ENCODE measurements around the gene MRPL54. TPM values are rescaled to one million over a fixed set of nuclear protein-coding genes. Genes with fewer than 3 reads are reported as not detected.

MRPL54 gene
- polyA plus RNA-seq, 1 donor from 2014 or later: 74.7 TPM

GRCh38 chr19:3721131-3721886 lies 41.2 kb upstream of the MRPL54 start:
- Histone ChIP-seq H3F3A (ENCODE audit: insufficient read depth, low read length, poor library complexity, severe bottlenecking) (no peaks in the 10 kb centered on the region), H3K9me2 (ENCODE audit: insufficient read depth, low read length) (no peaks in the 10 kb centered on the region), H3K36me3 (ENCODE audit: insufficient read depth, low read length) (no peaks in the 10 kb centered on the region), H3K27ac (ENCODE audit: low read length) (no peak overlapping the region), H3K4me3 (ENCODE audit: low read length) (peak overlapping the region; percentile 43), H3K27me3 (ENCODE audit: insufficient read depth, low read depth, low read length) (peaks cover 14% of the 10 kb centered on the region), H3K79me2 (replicated peaks; ENCODE audit: insufficient read depth, low read length) (no peaks in the 10 kb centered on the region), H4K20me1 (ENCODE audit: insufficient read depth) (no peaks in the 10 kb centered on the region), H2AFZ (ENCODE audit: low read depth, low read length) (no peak overlapping the region), H3K9me3 (ENCODE audit: low read length) (no peaks in the 10 kb centered on the region), H3K4me2 (ENCODE audit: low read length) (no peak overlapping the region), H3K9ac (ENCODE audit: low read length) (no peak overlapping the region)
- no peak for TF ChIP-seq POLR2AphosphoS5 (IDR thresholded peaks at IDR 0.05)
- TF ChIP-seq CTCF (IDR thresholded peaks at IDR 0.05; ENCODE audit: poor library complexity, severe bottlenecking): no peak
- TF ChIP-seq RAD21 (conservative IDR thresholded peaks at IDR 0.05): no peak
- no peak for TF ChIP-seq TAF1 (IDR thresholded peaks at IDR 0.05; ENCODE audit: low read depth)
- TF ChIP-seq REST (IDR thresholded peaks at IDR 0.05; ENCODE audit: borderline replicate concordance): no peak
- no peak for TF ChIP-seq MXI1 (conservative IDR thresholded peaks at IDR 0.05; ENCODE audit: poor library complexity, severe bottlenecking)
- TF ChIP-seq EZH2 (IDR thresholded peaks at IDR 0.05; ENCODE audit: borderline replicate concordance, insufficient read depth, low read length, poor library complexity, severe bottlenecking): no peak
- no peak for TF ChIP-seq EP300 (conservative IDR thresholded peaks at IDR 0.05; ENCODE audit: poor library complexity, severe bottlenecking)
- no peak for TF ChIP-seq SMC3 (conservative IDR thresholded peaks at IDR 0.05; ENCODE audit: poor library complexity)

GRCh38 chr19:3721887-3722442 lies 40.5 kb upstream of the MRPL54 start:
- Histone ChIP-seq H3K9me2 (ENCODE audit: insufficient read depth, low read length) (no peaks in the 10 kb centered on the region), H3K4me3 (ENCODE audit: low read length) (peak overlapping the region; percentile 43), H3K27ac (ENCODE audit: low read length) (no peak overlapping the region), H3K36me3 (ENCODE audit: insufficient read depth, low read length) (no peaks in the 10 kb centered on the region), H2AFZ (ENCODE audit: low read depth, low read length) (no peak overlapping the region), H3K79me2 (replicated peaks; ENCODE audit: insufficient read depth, low read length) (no peaks in the 10 kb centered on the region), H3K9me3 (ENCODE audit: low read length) (no peaks in the 10 kb centered on the region), H3F3A (ENCODE audit: insufficient read depth, low read length, poor library complexity, severe bottlenecking) (no peaks in the 10 kb centered on the region), H4K20me1 (ENCODE audit: insufficient read depth) (no peaks in the 10 kb centered on the region), H3K4me2 (ENCODE audit: low read length) (no peak overlapping the region), H3K27me3 (ENCODE audit: insufficient read depth, low read depth, low read length) (peaks cover 14% of the 10 kb centered on the region), H3K9ac (ENCODE audit: low read length) (no peak overlapping the region)
- no peak for TF ChIP-seq POLR2AphosphoS5 (IDR thresholded peaks at IDR 0.05)
- no peak for TF ChIP-seq EP300 (conservative IDR thresholded peaks at IDR 0.05; ENCODE audit: poor library complexity, severe bottlenecking)
- TF ChIP-seq REST (IDR thresholded peaks at IDR 0.05; ENCODE audit: borderline replicate concordance): no peak
- no peak for TF ChIP-seq SMC3 (conservative IDR thresholded peaks at IDR 0.05; ENCODE audit: poor library complexity)
- TF ChIP-seq EZH2 (IDR thresholded peaks at IDR 0.05; ENCODE audit: borderline replicate concordance, insufficient read depth, low read length, poor library complexity, severe bottlenecking): no peak
- TF ChIP-seq TAF1 (IDR thresholded peaks at IDR 0.05; ENCODE audit: low read depth): no peak
- no peak for TF ChIP-seq RAD21 (conservative IDR thresholded peaks at IDR 0.05)
- TF ChIP-seq MXI1 (conservative IDR thresholded peaks at IDR 0.05; ENCODE audit: poor library complexity, severe bottlenecking): no peak
- no peak for TF ChIP-seq CTCF (IDR thresholded peaks at IDR 0.05; ENCODE audit: poor library complexity, severe bottlenecking)

All from neural cell (in vitro differentiated cells).